ENCODE measurements around the gene SLC39A1.
A peak's percentile ranks its signal among the peaks of the same experiment; 100 is the strongest.

SLC39A1 gene

DNA sequence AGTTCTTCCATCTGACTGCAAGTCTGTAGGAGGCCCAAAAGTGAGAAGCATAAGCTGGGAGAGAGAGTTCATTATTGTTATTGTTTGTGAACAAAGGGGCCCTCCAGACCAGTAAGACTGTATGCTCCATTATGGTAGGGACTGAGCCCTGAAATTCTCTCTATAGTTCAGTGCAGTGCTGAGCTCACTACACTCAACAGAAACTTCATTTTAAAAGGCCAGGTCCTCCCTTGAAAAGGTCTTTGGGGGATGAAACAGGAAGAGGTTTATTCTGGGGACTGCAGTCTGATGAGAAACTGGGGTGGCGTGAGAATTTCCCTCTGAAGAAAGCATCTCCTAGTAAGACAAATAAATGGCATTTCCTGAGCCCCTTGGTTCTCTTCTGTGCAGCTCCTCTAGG is 35.1 kb downstream of the SLC39A1 start:
- Histone ChIP-seq H3K79me2 (ENCODE audit: insufficient read depth, low read depth) (peaks cover 11% of the 10 kb centered on the region), H2AFZ (ENCODE audit: low read depth) (no peak overlapping the region), H3K4me3 (IDR thresholded peaks at IDR 0.05; ENCODE audit: insufficient read depth, low read depth, low read length) (no peak overlapping the region), H3K4me2 (no peak overlapping the region), H3K36me3 (ENCODE audit: insufficient read depth) (no peaks in the 10 kb centered on the region), H3K27ac (no peak overlapping the region), H4K20me1 (ENCODE audit: insufficient read depth) (no peaks in the 10 kb centered on the region), H3K4me1 (ENCODE audit: low read depth, poor library complexity, severe bottlenecking) (peaks cover 8% of the 10 kb centered on the region), H3K9ac (no peak overlapping the region), H3K27me3 (ENCODE audit: insufficient read depth, low read depth) (no peaks in the 10 kb centered on the region)
- TF ChIP-seq, protein P1, sequence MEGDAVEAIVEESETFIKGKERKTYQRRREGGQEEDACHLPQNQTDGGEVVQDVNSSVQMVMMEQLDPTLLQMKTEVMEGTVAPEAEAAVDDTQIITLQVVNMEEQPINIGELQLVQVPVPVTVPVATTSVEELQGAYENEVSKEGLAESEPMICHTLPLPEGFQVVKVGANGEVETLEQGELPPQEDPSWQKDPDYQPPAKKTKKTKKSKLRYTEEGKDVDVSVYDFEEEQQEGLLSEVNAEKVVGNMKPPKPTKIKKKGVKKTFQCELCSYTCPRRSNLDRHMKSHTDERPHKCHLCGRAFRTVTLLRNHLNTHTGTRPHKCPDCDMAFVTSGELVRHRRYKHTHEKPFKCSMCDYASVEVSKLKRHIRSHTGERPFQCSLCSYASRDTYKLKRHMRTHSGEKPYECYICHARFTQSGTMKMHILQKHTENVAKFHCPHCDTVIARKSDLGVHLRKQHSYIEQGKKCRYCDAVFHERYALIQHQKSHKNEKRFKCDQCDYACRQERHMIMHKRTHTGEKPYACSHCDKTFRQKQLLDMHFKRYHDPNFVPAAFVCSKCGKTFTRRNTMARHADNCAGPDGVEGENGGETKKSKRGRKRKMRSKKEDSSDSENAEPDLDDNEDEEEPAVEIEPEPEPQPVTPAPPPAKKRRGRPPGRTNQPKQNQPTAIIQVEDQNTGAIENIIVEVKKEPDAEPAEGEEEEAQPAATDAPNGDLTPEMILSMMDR (conservative IDR thresholded peaks at IDR 0.05; ENCODE audit: low read depth, low read length), result no peak

DNA sequence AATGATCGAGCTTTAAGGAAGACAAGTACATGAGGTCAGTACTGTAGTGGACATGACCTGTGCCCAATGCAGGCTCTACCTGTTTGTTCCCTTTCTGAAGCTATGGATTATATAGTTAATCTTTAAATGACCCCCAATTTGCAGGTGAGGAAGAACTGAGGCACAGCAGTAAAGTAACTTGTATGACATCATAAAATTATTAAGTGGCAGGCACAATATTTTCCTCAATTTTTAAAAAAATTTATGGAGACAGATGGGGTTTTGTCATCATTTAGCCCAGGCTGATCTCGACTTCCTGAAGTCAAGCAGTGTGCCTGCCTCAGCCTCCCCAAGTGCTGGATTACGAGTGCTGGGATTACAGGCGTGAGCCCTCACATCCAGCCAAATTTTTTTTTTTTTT is 36.9 kb downstream of the SLC39A1 start:
- H2AFZ ChIP-seq (ENCODE audit: low read depth), result no peak overlapping the region
- H3K4me3 ChIP-seq (IDR thresholded peaks at IDR 0.05; ENCODE audit: insufficient read depth, low read depth, low read length), result no peak overlapping the region
- no peaks in the 10 kb centered on the region for H3K27me3 ChIP-seq (ENCODE audit: insufficient read depth, low read depth)
- TF ChIP-seq, protein P1 (conservative IDR thresholded peaks at IDR 0.05; ENCODE audit: low read depth, low read length), result no peak
- no peak overlapping the region for H3K9ac ChIP-seq
- H3K4me1 ChIP-seq (ENCODE audit: low read depth, poor library complexity, severe bottlenecking), result peaks cover 9% of the 10 kb centered on the region
- H3K4me2 ChIP-seq, result no peak overlapping the region
- H3K36me3 ChIP-seq (ENCODE audit: insufficient read depth), result no peaks in the 10 kb centered on the region
- H4K20me1 ChIP-seq (ENCODE audit: insufficient read depth), result no peaks in the 10 kb centered on the region
- no peak overlapping the region for H3K27ac ChIP-seq
- peaks cover 19% of the 10 kb centered on the region for H3K79me2 ChIP-seq (ENCODE audit: insufficient read depth, low read depth)

DNA sequence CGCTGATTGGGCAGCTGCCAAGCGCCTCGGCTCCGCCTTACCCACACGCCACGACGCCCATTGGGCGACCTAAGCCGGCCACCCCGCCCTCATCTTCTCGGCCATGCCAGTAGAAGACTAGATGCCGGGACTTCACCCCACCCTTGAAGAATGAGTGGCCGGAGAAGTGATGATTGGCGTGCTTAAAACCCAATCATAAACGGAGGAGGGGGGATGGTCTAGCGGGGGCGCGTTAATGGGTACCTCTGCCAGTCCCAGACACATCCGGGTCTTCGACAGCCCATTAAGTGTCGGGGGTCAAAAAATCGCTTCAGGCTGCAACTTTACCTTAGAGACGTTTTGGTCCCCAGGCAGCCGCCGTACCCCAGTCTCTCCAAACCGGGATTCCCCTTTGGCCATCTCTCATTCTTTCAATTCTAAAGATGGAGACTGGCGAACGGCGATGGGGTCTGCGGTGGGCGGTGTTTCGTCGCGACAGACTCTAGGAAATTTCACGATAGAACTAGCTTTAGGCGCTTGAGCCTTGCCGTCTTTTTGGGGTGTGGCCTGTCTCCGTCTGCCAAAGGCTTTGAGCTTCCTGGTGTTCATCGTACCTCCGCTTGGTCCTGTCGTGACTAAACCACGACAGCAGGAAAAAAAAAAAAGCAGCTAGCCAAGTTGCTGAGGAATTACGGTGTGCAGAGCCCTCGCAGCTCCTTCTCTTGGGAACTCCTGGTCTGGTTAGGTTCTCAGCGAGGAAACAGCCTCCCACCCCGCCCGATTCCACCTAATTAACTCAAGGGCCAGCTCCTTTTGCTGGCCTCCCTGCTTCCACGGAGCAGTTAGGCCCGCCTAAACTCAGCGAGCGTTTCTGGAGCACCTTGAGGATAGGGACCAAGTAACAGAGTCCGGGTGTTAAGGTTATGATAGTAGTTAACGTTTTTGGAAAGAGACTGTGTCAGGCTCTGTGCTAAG is 40.1 kb downstream of the SLC39A1 start, which contains the start of gene GATAD2B:
TSS of gene GATAD2B (minus strand) at position 1 of the 954 bp plus-strand sequence. CDS start 94,625 bp downstream, outside the sequence.
- Histone ChIP-seq H3K4me1 (ENCODE audit: low read depth, poor library complexity, severe bottlenecking) (peaks cover 41% of the 10 kb centered on the region), H3K27ac (peak within 1 kb of the TSS; percentile 63), H3K79me2 (ENCODE audit: insufficient read depth, low read depth) (peaks cover 51% of the 10 kb centered on the region), H2AFZ (ENCODE audit: low read depth) (peak within 1 kb of the TSS; percentile 80), H3K4me3 (IDR thresholded peaks at IDR 0.05; ENCODE audit: insufficient read depth, low read depth, low read length) (peak within 1 kb of the TSS; percentile 100), H3K36me3 (ENCODE audit: insufficient read depth) (no peaks in the 10 kb centered on the region), H4K20me1 (ENCODE audit: insufficient read depth) (peaks cover 29% of the 10 kb centered on the region), H3K9ac (peak within 1 kb of the TSS; percentile 76), H3K4me2 (peak within 1 kb of the TSS; percentile 72), H3K27me3 (ENCODE audit: insufficient read depth, low read depth) (no peaks in the 10 kb centered on the region)
- TF ChIP-seq, protein P1 (conservative IDR thresholded peaks at IDR 0.05; ENCODE audit: low read depth, low read length), result no peak; the same call in 1 of the 2 replicates

DNA sequence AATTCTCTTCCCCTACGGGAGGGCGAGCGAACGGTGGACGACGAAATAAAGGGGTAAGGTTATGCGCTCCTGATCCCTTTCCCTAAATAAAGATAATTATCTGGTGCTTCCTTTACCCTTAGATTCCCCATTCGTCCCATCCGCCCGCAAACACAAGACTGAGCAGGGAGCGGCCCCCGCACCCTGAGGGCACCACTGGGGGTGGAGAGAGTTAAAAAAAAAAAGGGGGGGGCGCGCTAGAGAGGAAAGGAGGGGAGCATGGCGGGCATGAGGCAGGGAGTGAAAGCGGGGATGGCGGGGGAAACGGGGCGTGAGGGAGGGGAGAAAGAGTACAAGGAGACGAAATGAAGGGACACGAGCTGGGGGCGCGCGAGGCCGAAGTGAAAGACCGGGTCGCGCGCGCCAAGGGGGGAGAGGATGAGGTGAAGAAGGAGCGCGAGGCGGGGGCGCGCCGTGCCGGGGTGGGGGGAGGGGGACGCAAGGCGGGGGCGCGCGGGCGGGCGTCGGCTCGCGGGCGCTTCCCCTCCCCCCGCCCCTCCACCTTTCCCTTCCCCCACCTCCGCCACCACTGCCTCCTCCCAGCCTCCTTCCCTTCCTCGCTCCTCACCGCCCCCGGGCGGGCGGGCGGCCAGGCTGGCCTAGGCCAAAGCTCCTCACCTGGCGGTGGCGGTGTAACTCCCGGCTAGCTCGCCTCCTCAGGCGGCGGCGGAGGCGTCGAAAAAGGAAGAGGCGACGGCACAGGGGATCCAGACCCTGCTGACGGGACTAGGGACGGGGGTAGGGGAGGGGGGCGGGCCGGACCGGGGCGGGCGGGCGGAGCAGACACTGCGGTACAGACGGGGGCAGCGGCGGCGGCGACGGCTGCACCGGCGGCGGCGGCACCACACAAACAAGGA is 41.0 kb downstream of the SLC39A1 start:
- TF ChIP-seq, protein P1 (conservative IDR thresholded peaks at IDR 0.05; ENCODE audit: low read depth, low read length), result no peak
- Histone ChIP-seq H3K4me3 (IDR thresholded peaks at IDR 0.05; ENCODE audit: insufficient read depth, low read depth, low read length) (peak overlapping the region; percentile 100), H3K4me1 (ENCODE audit: low read depth, poor library complexity, severe bottlenecking) (peaks cover 47% of the 10 kb centered on the region), H2AFZ (ENCODE audit: low read depth) (peak overlapping the region; percentile 51), H3K27me3 (ENCODE audit: insufficient read depth, low read depth) (no peaks in the 10 kb centered on the region), H3K9ac (peak overlapping the region; percentile 76), H4K20me1 (ENCODE audit: insufficient read depth) (peaks cover 38% of the 10 kb centered on the region), H3K36me3 (ENCODE audit: insufficient read depth) (no peaks in the 10 kb centered on the region), H3K79me2 (ENCODE audit: insufficient read depth, low read depth) (peaks cover 60% of the 10 kb centered on the region), H3K4me2 (peak overlapping the region; percentile 61), H3K27ac (peak overlapping the region; percentile 63)
